HepG2 (cell line): ENCODE data around the gene CDYL. TPM values are rescaled to one million over a fixed set of nuclear protein-coding genes. Genes with fewer than 3 reads are reported as not detected.

ENCODE experiments used
- CCAR2 ChIP-seq: fragments of 200-400 bp; formaldehyde crosslinking; optimal IDR thresholded peaks from 2 replicates; pipeline ENCODE3; 2018; ENCODE audit warnings: low read depth, mild to moderate bottlenecking, low read length, moderate library complexity
- CCDC6 ChIP-seq: sonication (generic); formaldehyde crosslinking; IDR thresholded peaks from 2 replicates; pipeline ENCODE4 v1.8.1; 2022; ENCODE audit warnings: mild to moderate bottlenecking, missing genetic modification reagents, moderate library complexity
- KDM5B ChIP-seq: sonication (generic); formaldehyde crosslinking; IDR thresholded peaks from 2 replicates; pipeline ENCODE4 v1.4.0; 2020; ENCODE audit warnings: missing genetic modification reagents, mild to moderate bottlenecking, borderline replicate concordance
- NKX3-1 ChIP-seq: sonication (generic); formaldehyde crosslinking; IDR thresholded peaks from 2 replicates; pipeline ENCODE4 v1.5.0; 2020; ENCODE audit warnings: missing genetic modification reagents
- RBM22 ChIP-seq: fragments of 200-400 bp; formaldehyde crosslinking; optimal IDR thresholded peaks from 2 replicates; pipeline ENCODE3; 2017; ENCODE audit warnings: mild to moderate bottlenecking, low read length, moderate library complexity
- polyA plus RNA-seq, 8 experiments: library from polyadenylated mRNA; depleted of rRNA in 3 of 8; stranded (reverse) in 7 of 8; unstranded in 1 of 8; fragments of >200 nt; fragmentation: Illumina TruSeq in 4 of 8; extraction: Trizol in 4 of 8; gene quantifications; 2 replicates each; pipeline versions ENCODE4 v1.2.1 to v1.2.3, GENCODE V29; 2011 to 2016; ENCODE audit warnings: low read depth in 4 of 8, missing spikeins in 1 of 8, mixed read lengths in 1 of 8; ENCODE audit not compliant: insufficient read depth in 1 of 8
- total RNA-seq, 5 experiments: library from RNA; depleted of rRNA; stranded (reverse); fragments of >200 nt; fragmentation: Illumina TruSeq; extraction: Trizol; gene quantifications; 2 replicates each; pipeline ENCODE4 v1.2.3, GENCODE V29; 2016; ENCODE audit warnings: low read depth in 1 of 5
- TF ChIP-seq, protein P1 (sequence below): sonication (generic); formaldehyde crosslinking; IDR thresholded peaks from 2 replicates; pipeline ENCODE4 v1.8.1; 2022; ENCODE audit warnings: low read depth, mild to moderate bottlenecking, missing genetic modification reagents
- TF ChIP-seq, protein P2 (sequence below): sonication (generic); formaldehyde crosslinking; IDR thresholded peaks from 2 replicates; pipeline ENCODE4 v1.5.1; 2020; ENCODE audit warnings: mild to moderate bottlenecking, missing genetic modification reagents, moderate library complexity
- TF ChIP-seq, protein P3 (sequence below): sonication (generic); formaldehyde crosslinking; conservative IDR thresholded peaks from 2 replicates; pipeline ENCODE4 v1.4.0; 2020; ENCODE audit warnings: mild to moderate bottlenecking, missing genetic modification reagents, moderate library complexity
- TF ChIP-seq, protein P4 (sequence below): sonication (generic); formaldehyde crosslinking; IDR thresholded peaks from 2 replicates; pipeline ENCODE4; 2020; ENCODE audit warnings: missing genetic modification reagents, mild to moderate bottlenecking, borderline replicate concordance
- TF ChIP-seq, protein P5 (sequence below): sonication (generic); formaldehyde crosslinking; IDR thresholded peaks from 2 replicates; pipeline ENCODE4 v1.9.0; 2021; ENCODE audit warnings: missing genetic modification reagents, mild to moderate bottlenecking, borderline replicate concordance
- TF ChIP-seq, protein P6 (sequence below): sonication (generic); formaldehyde crosslinking; IDR thresholded peaks from 2 replicates; pipeline ENCODE4 v1.5.0; 2020; ENCODE audit warnings: mild to moderate bottlenecking, missing genetic modification reagents
- TF ChIP-seq, protein P7 (sequence below): sonication (generic); formaldehyde crosslinking; IDR thresholded peaks from 2 replicates; pipeline ENCODE4 v1.5.0; 2020; ENCODE audit warnings: missing genetic modification reagents, mild to moderate bottlenecking, borderline replicate concordance

CDYL gene
- total and polyA plus RNA-seq, 2 of the 13 experiments (the other 11 are each of a cell fraction or from before 2014, with no cell fraction given), result 22.8 to 105 TPM

DNA sequence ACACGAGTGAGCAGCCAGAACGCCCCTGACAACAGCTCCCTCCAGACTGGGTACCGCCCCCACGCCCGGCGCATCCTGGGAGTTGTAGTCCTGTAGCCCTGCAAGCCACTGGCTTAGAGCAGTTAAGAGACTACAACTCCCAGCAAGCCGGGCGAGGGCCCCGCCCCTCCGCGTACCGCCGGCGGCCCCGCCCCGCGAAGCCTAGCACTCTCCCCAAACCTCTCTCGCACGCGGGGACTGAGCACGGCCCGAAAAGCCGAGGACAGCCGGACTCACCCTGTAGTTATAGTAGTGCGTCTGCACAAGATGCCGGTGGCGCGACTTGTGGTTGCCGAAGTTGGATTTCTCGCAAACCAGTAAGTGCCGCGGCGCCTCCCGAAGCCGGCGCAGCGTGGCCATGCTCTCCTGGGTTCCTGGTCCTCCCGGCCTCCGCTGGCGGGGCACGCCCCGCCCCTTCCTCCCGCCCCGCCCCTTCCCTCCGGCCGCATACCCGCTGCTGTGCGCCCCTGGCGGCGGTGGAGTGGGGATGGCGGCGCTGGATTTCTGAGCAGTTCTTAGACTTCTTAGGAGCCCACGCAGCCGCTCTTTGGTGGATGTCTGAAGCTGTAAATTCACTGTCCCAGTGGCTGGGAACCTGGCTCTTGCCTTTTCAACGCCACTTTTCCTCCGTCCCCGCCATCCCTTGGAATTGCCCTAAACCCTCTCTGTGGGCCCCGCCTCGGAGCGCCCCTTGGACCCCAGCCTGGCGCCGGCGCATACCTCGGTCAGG lies 227.6 kb downstream of the CDYL start, which contains the start of gene RPP40 (continued):
- TF ChIP-seq, protein P1, sequence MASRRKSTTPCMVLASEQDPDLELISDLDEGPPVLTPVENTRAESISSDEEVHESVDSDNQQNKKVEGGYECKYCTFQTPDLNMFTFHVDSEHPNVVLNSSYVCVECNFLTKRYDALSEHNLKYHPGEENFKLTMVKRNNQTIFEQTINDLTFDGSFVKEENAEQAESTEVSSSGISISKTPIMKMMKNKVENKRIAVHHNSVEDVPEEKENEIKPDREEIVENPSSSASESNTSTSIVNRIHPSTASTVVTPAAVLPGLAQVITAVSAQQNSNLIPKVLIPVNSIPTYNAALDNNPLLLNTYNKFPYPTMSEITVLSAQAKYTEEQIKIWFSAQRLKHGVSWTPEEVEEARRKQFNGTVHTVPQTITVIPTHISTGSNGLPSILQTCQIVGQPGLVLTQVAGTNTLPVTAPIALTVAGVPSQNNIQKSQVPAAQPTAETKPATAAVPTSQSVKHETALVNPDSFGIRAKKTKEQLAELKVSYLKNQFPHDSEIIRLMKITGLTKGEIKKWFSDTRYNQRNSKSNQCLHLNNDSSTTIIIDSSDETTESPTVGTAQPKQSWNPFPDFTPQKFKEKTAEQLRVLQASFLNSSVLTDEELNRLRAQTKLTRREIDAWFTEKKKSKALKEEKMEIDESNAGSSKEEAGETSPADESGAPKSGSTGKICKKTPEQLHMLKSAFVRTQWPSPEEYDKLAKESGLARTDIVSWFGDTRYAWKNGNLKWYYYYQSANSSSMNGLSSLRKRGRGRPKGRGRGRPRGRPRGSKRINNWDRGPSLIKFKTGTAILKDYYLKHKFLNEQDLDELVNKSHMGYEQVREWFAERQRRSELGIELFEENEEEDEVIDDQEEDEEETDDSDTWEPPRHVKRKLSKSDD, result 0 out of 2 replicates have a peak, but pooled peaks have one; percentile 54
- TF ChIP-seq, protein P2, sequence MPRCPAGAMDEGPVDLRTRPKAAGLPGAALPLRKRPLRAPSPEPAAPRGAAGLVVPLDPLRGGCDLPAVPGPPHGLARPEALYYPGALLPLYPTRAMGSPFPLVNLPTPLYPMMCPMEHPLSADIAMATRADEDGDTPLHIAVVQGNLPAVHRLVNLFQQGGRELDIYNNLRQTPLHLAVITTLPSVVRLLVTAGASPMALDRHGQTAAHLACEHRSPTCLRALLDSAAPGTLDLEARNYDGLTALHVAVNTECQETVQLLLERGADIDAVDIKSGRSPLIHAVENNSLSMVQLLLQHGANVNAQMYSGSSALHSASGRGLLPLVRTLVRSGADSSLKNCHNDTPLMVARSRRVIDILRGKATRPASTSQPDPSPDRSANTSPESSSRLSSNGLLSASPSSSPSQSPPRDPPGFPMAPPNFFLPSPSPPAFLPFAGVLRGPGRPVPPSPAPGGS, result peak; percentile 97
- TF ChIP-seq, protein P3, sequence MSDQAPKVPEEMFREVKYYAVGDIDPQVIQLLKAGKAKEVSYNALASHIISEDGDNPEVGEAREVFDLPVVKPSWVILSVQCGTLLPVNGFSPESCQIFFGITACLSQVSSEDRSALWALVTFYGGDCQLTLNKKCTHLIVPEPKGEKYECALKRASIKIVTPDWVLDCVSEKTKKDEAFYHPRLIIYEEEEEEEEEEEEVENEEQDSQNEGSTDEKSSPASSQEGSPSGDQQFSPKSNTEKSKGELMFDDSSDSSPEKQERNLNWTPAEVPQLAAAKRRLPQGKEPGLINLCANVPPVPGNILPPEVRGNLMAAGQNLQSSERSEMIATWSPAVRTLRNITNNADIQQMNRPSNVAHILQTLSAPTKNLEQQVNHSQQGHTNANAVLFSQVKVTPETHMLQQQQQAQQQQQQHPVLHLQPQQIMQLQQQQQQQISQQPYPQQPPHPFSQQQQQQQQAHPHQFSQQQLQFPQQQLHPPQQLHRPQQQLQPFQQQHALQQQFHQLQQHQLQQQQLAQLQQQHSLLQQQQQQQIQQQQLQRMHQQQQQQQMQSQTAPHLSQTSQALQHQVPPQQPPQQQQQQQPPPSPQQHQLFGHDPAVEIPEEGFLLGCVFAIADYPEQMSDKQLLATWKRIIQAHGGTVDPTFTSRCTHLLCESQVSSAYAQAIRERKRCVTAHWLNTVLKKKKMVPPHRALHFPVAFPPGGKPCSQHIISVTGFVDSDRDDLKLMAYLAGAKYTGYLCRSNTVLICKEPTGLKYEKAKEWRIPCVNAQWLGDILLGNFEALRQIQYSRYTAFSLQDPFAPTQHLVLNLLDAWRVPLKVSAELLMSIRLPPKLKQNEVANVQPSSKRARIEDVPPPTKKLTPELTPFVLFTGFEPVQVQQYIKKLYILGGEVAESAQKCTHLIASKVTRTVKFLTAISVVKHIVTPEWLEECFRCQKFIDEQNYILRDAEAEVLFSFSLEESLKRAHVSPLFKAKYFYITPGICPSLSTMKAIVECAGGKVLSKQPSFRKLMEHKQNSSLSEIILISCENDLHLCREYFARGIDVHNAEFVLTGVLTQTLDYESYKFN, result peak; percentile 92
- TF ChIP-seq, protein P4, sequence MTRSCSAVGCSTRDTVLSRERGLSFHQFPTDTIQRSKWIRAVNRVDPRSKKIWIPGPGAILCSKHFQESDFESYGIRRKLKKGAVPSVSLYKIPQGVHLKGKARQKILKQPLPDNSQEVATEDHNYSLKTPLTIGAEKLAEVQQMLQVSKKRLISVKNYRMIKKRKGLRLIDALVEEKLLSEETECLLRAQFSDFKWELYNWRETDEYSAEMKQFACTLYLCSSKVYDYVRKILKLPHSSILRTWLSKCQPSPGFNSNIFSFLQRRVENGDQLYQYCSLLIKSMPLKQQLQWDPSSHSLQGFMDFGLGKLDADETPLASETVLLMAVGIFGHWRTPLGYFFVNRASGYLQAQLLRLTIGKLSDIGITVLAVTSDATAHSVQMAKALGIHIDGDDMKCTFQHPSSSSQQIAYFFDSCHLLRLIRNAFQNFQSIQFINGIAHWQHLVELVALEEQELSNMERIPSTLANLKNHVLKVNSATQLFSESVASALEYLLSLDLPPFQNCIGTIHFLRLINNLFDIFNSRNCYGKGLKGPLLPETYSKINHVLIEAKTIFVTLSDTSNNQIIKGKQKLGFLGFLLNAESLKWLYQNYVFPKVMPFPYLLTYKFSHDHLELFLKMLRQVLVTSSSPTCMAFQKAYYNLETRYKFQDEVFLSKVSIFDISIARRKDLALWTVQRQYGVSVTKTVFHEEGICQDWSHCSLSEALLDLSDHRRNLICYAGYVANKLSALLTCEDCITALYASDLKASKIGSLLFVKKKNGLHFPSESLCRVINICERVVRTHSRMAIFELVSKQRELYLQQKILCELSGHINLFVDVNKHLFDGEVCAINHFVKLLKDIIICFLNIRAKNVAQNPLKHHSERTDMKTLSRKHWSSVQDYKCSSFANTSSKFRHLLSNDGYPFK (CRISPR knock-in tag), result peak; percentile 83; the same call in 1 of the 2 replicates
- TF ChIP-seq CCAR2, result no peak
- TF ChIP-seq, protein P5, sequence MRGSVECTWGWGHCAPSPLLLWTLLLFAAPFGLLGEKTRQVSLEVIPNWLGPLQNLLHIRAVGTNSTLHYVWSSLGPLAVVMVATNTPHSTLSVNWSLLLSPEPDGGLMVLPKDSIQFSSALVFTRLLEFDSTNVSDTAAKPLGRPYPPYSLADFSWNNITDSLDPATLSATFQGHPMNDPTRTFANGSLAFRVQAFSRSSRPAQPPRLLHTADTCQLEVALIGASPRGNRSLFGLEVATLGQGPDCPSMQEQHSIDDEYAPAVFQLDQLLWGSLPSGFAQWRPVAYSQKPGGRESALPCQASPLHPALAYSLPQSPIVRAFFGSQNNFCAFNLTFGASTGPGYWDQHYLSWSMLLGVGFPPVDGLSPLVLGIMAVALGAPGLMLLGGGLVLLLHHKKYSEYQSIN, result no peak
- TF ChIP-seq, protein P6, sequence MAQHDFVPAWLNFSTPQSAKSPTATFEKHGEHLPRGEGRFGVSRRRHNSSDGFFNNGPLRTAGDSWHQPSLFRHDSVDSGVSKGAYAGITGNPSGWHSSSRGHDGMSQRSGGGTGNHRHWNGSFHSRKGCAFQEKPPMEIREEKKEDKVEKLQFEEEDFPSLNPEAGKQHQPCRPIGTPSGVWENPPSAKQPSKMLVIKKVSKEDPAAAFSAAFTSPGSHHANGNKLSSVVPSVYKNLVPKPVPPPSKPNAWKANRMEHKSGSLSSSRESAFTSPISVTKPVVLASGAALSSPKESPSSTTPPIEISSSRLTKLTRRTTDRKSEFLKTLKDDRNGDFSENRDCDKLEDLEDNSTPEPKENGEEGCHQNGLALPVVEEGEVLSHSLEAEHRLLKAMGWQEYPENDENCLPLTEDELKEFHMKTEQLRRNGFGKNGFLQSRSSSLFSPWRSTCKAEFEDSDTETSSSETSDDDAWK (CRISPR knock-in tag), result no peak
- TF ChIP-seq, protein P7, sequence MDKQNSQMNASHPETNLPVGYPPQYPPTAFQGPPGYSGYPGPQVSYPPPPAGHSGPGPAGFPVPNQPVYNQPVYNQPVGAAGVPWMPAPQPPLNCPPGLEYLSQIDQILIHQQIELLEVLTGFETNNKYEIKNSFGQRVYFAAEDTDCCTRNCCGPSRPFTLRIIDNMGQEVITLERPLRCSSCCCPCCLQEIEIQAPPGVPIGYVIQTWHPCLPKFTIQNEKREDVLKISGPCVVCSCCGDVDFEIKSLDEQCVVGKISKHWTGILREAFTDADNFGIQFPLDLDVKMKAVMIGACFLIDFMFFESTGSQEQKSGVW (CRISPR knock-in tag), result no peak
- TF ChIP-seq NKX3-1, result peak; percentile 92
- TF ChIP-seq RBM22, result no peak
- TF ChIP-seq CCDC6 (CRISPR knock-in tag), result peak; percentile 7; the same call in 1 of the 2 replicates
- peak; percentile 98 for TF ChIP-seq KDM5B (CRISPR knock-in tag)
